H1 (cell line): Measurements from ENCODE around the gene IFT27. TPM values are rescaled to one million over a fixed set of nuclear protein-coding genes. Genes with fewer than 3 reads are reported as not detected.

Experiments used
- CTCF ChIA-PET: fragments of 300-600 bp; sonication (Branson Sonifier 250); formaldehyde crosslinking; loops from one replicate; lab custom pipeline; 2021; ENCODE audit not compliant: partially characterized antibody; lab: Charles Lee
- POLR2A ChIA-PET: fragments of 300-600 bp; sonication (Branson Sonifier 250); formaldehyde crosslinking; loops from one replicate; lab custom pipeline; 2021; ENCODE audit warnings: inconsistent platforms; ENCODE audit not compliant: partially characterized antibody; lab: Charles Lee
- DNase-seq, 2 experiments: peaks; one replicate each; pipeline versions ENCODE4 v3.0.0 to v3.0.0-alpha.2; 2010 to 2022; ENCODE audit warnings: low spot score in 2 of 2, low read depth in 1 of 2, mixed read lengths in 1 of 2
- FAIRE-seq: peaks from 2 replicates; lab custom pipeline; 2011; peaks lifted over from hg19 to GRCh38; lab: Jason Lieb, UNC
- H2AFZ ChIP-seq: 2 replicates; pipeline ENCODE4 v1.8.1; 2012; ENCODE audit warnings: low read length, inconsistent platforms
- H2AK5ac ChIP-seq: 2 replicates; pipeline ENCODE4 v1.6.1; 2013; ENCODE audit warnings: low read depth, low read length
- H2BK120ac ChIP-seq: replicated peaks from 2 replicates; pipeline ENCODE3; 2013; ENCODE audit warnings: low read depth, low read length, inconsistent platforms
- H2BK12ac ChIP-seq: 2 replicates; pipeline ENCODE4 v1.6.1; 2013; ENCODE audit warnings: low read depth, low read length
- H2BK15ac ChIP-seq: 2 replicates; pipeline ENCODE4 v1.6.1; 2013; ENCODE audit warnings: low read length
- H2BK20ac ChIP-seq: 2 replicates; pipeline ENCODE4 v1.6.1; 2013; ENCODE audit warnings: low read length
- H2BK5ac ChIP-seq: 2 replicates; pipeline ENCODE4 v1.6.1; 2013; ENCODE audit warnings: low read depth, low read length
- H3K14ac ChIP-seq: 2 replicates; pipeline ENCODE4 v1.6.1; 2013; ENCODE audit warnings: inconsistent platforms; ENCODE audit not compliant: insufficient read length
- H3K18ac ChIP-seq: 2 replicates; pipeline ENCODE4 v1.6.1; 2013; ENCODE audit warnings: low read length; ENCODE audit errors: extremely low read depth
- H3K23ac ChIP-seq: 2 replicates; pipeline ENCODE4 v1.6.1; 2013; ENCODE audit warnings: inconsistent platforms; ENCODE audit not compliant: insufficient read length
- H3K23me2 ChIP-seq: 2 replicates; pipeline ENCODE4 v1.6.1; 2013; ENCODE audit warnings: low read depth, low read length
- H3K27ac ChIP-seq: 2 replicates; pipeline ENCODE4 v1.6.1; 2011; ENCODE audit warnings: low read depth, low read length, inconsistent platforms
- H3K27me3 ChIP-seq, 4 experiments: replicated peaks in 1 of 4; 1 replicate in 1 of 4; 2 replicates in 3 of 4; pipeline versions ENCODE4 v1.6.1 to v1.8.1; 2011 to 2013; ENCODE audit warnings: low read length in 3 of 4, mild to moderate bottlenecking in 3 of 4, inconsistent platforms in 2 of 4, mixed read lengths in 2 of 4, moderate library complexity in 1 of 4; ENCODE audit not compliant: control insufficient read depth in 3 of 4, insufficient read depth in 3 of 4; ENCODE audit errors: extremely low read depth in 1 of 4
- H3K36me3 ChIP-seq, 4 experiments: 2 replicates each; pipeline versions ENCODE4 v1.6.1 to v1.8.1; 2011 to 2013; ENCODE audit warnings: mild to moderate bottlenecking in 4 of 4, low read length in 3 of 4, moderate library complexity in 2 of 4, control low read depth in 1 of 4, inconsistent platforms in 1 of 4; ENCODE audit not compliant: insufficient read depth in 4 of 4, control insufficient read depth in 2 of 4
- H3K4ac ChIP-seq: replicated peaks from 2 replicates; pipeline ENCODE3; 2013; ENCODE audit warnings: low read length, low read depth, mixed read lengths, inconsistent platforms; ENCODE audit not compliant: insufficient read length
- H3K4me1 ChIP-seq, 4 experiments: replicated peaks in 1 of 4; 1 replicate in 1 of 4; 2 replicates in 3 of 4; pipeline versions ENCODE4 v1.6.1 to v1.8.1; 2011 to 2013; ENCODE audit warnings: low read length in 3 of 4, inconsistent platforms in 2 of 4, mixed read lengths in 1 of 4; ENCODE audit not compliant: insufficient read depth in 4 of 4, control insufficient read depth in 3 of 4
- H3K4me2 ChIP-seq, 2 experiments: 2 replicates each; pipeline versions ENCODE4 v1.6.1 to v1.8.1; 2011 to 2013; ENCODE audit warnings: low read depth in 2 of 2, low read length in 2 of 2, control low read depth in 1 of 2, inconsistent platforms in 1 of 2, mild to moderate bottlenecking in 1 of 2; ENCODE audit not compliant: insufficient read depth in 1 of 2
- H3K4me3 ChIP-seq, 4 experiments: fragments of 200-600, 300-600 bp in 1 of 4; sonication (generic), shearing (Covaris generic), sonication (Bioruptor Twin) in 1 of 4; 2 replicates each; pipeline versions ENCODE4 v1.5.1 to v1.8.1; 2011 to 2016; ENCODE audit warnings: low read length in 4 of 4, low read depth in 3 of 4, control low read depth in 2 of 4, inconsistent platforms in 2 of 4, mild to moderate bottlenecking in 2 of 4, mixed read lengths in 1 of 4, moderate library complexity in 1 of 4; ENCODE audit not compliant: insufficient read depth in 2 of 4; ENCODE audit errors: extremely low read depth in 1 of 4
- H3K56ac ChIP-seq: replicated peaks from 2 replicates; pipeline ENCODE3; 2013; ENCODE audit warnings: low read depth, mild to moderate bottlenecking, mixed read lengths, low read length, inconsistent platforms; ENCODE audit not compliant: insufficient read length
- H3K79me1 ChIP-seq: 2 replicates; pipeline ENCODE4 v1.6.1; 2013; ENCODE audit warnings: low read depth, low read length, control low read depth
- H3K79me2 ChIP-seq, 2 experiments: 2 replicates each; pipeline versions ENCODE4 v1.6.1 to v1.8.1; 2012 to 2013; ENCODE audit warnings: low read length in 2 of 2, mild to moderate bottlenecking in 2 of 2, inconsistent platforms in 1 of 2; ENCODE audit not compliant: insufficient read depth in 2 of 2, control insufficient read depth in 1 of 2
- H3K9ac ChIP-seq, 4 experiments: replicated peaks in 1 of 4; 1 replicate in 1 of 4; 2 replicates in 3 of 4; pipeline versions ENCODE4 v1.6.1 to v1.8.1; 2011 to 2013; ENCODE audit warnings: low read depth in 3 of 4, low read length in 3 of 4, control low read depth in 2 of 4, mild to moderate bottlenecking in 2 of 4, moderate library complexity in 2 of 4, inconsistent platforms in 1 of 4; ENCODE audit errors: extremely low read depth in 1 of 4
- H3K9me3 ChIP-seq, 2 experiments: 2 replicates each; pipeline versions ENCODE4 v1.6.1 to v1.8.1; 2012 to 2013; ENCODE audit warnings: mild to moderate bottlenecking in 2 of 2, moderate library complexity in 2 of 2, control low read depth in 1 of 2, inconsistent platforms in 1 of 2, low read depth in 1 of 2, low read length in 1 of 2, mixed read lengths in 1 of 2; ENCODE audit not compliant: insufficient read depth in 2 of 2
- H4K20me1 ChIP-seq, 2 experiments: replicated peaks in 1 of 2; 2 replicates each; pipeline versions ENCODE3 to v1.8.1; 2011 to 2013; ENCODE audit warnings: inconsistent platforms in 2 of 2, low read length in 2 of 2, mild to moderate bottlenecking in 1 of 2; ENCODE audit not compliant: insufficient read depth in 2 of 2, control insufficient read depth in 1 of 2
- H4K5ac ChIP-seq: 2 replicates; pipeline ENCODE4 v1.6.1; 2013; ENCODE audit warnings: low read length, low read depth, mixed read lengths, inconsistent platforms; ENCODE audit not compliant: insufficient read length
- H4K8ac ChIP-seq: 2 replicates; pipeline ENCODE4 v1.8.0; 2013; ENCODE audit warnings: mild to moderate bottlenecking, moderate library complexity, low read length, inconsistent platforms; ENCODE audit not compliant: insufficient read depth; ENCODE audit errors: extremely low read depth
- H4K91ac ChIP-seq: replicated peaks from 2 replicates; pipeline ENCODE3; 2013; ENCODE audit warnings: low read length, mixed read lengths, inconsistent platforms; ENCODE audit not compliant: insufficient read length
- BCL11A ChIP-seq, 2 experiments: IDR thresholded peaks; one replicate each; pipeline ENCODE4 v1.6.1; 2011; ENCODE audit warnings: low read depth in 2 of 2, low read length in 2 of 2, mild to moderate bottlenecking in 2 of 2
- CBX5 ChIP-seq: fragments of 300-800, 300-1000 bp; sonication (generic); IDR thresholded peaks from 2 replicates; pipeline ENCODE4 v1.7.1; 2016; ENCODE audit warnings: antibody characterized with exemption, low read length, low read depth
- CTBP2 ChIP-seq: IDR thresholded peaks from 2 replicates; pipeline ENCODE4 v1.7.0; 2011; ENCODE audit warnings: borderline replicate concordance, mild to moderate bottlenecking, moderate library complexity, mixed read lengths, low read length; ENCODE audit not compliant: insufficient read depth, insufficient read length
- EP300 ChIP-seq, 2 experiments: IDR thresholded peaks; 1 replicate in 1 of 2; 2 replicates in 1 of 2; pipeline ENCODE4 v1.6.1; 2011 to 2012; ENCODE audit warnings: low read depth in 2 of 2, low read length in 2 of 2, mild to moderate bottlenecking in 2 of 2, borderline replicate concordance in 1 of 2, inconsistent platforms in 1 of 2, moderate library complexity in 1 of 2
- HDAC2 ChIP-seq, 2 experiments: fragments of 300-600 bp in 1 of 2; sonication (generic) in 1 of 2; IDR thresholded peaks; 2 replicates each; pipeline ENCODE4 v1.6.1; 2011 to 2012; ENCODE audit warnings: low read depth in 2 of 2, low read length in 2 of 2, mild to moderate bottlenecking in 2 of 2, moderate library complexity in 2 of 2, borderline replicate concordance in 1 of 2, inconsistent platforms in 1 of 2
- NANOG ChIP-seq: IDR thresholded peaks from 2 replicates; pipeline ENCODE4 v1.6.1; 2011; ENCODE audit warnings: low read length, low read depth, mild to moderate bottlenecking, inconsistent platforms; ENCODE audit not compliant: insufficient read depth, poor library complexity, severe bottlenecking
- NRF1 ChIP-seq: IDR thresholded peaks from 2 replicates; pipeline ENCODE4 v1.6.1; 2011; ENCODE audit warnings: mild to moderate bottlenecking, low read depth, low read length, improper control_type of control experiment
- RXRA ChIP-seq: IDR thresholded peaks from 2 replicates; pipeline ENCODE4 v1.6.1; 2011; ENCODE audit warnings: low read depth, mild to moderate bottlenecking, low read length, moderate library complexity; ENCODE audit not compliant: insufficient read depth
- SP2 ChIP-seq: IDR thresholded peaks from 2 replicates; pipeline ENCODE4 v1.6.1; 2012; ENCODE audit warnings: mild to moderate bottlenecking, low read length, inconsistent platforms
- SUZ12 ChIP-seq: fragments of 200-600 bp; sonication (generic); IDR thresholded peaks from 2 replicates; pipeline ENCODE4 v1.6.1; 2012; ENCODE audit warnings: mild to moderate bottlenecking, inconsistent platforms, low read length, moderate library complexity, mixed read lengths
- YY1 ChIP-seq: IDR thresholded peaks from 2 replicates; pipeline ENCODE4 v1.6.1; 2011; ENCODE audit warnings: low read depth, mild to moderate bottlenecking, low read length
- WGBS, 2 experiments: shearing (Covaris generic) in 1 of 2; methylation state at CpG; one replicate each; pipeline versions ENCODE4 v1.1.6 to v1.1.7; 2013 to 2015; ENCODE audit warnings: low lambda C conversion rate in 2 of 2, mixed read lengths in 2 of 2, inconsistent platforms in 1 of 2, low coverage in 1 of 2, missing lambda C conversion rate in 1 of 2; ENCODE audit not compliant: insufficient replicate concordance in 2 of 2, insufficient coverage in 1 of 2, insufficient read length in 1 of 2; ENCODE audit errors: extremely low coverage in 1 of 2, missing lambda C conversion rate in 1 of 2; 5-methylcytosine and 5-hydroxymethylcytosine counted together
- polyA plus RNA-seq, 7 experiments: library from polyadenylated mRNA; depleted of rRNA in 3 of 7; stranded (reverse) in 5 of 7; unstranded in 2 of 7; fragments of >200 nt in 5 of 7; fragments of 200-250 nt in 2 of 7; gene quantifications; 1 replicate in 5 of 7; 2 replicates in 1 of 7; 4 replicates in 1 of 7; pipeline versions ENCODE4 v1.2.1 to v1.2.3, GENCODE V29; 2011 to 2013; ENCODE audit warnings: missing spikeins in 2 of 7, mixed read lengths in 2 of 7
- total RNA-seq: library from RNA; stranded (reverse); fragmentation: NEBNext Ultra II Directional; extraction: Animal tissue kit (Norgen Biotek cat#: 25700); gene quantifications from 2 replicates; pipeline ENCODE4 v1.2.1, GENCODE V29; 2021

IFT27 gene
- total and polyA plus RNA-seq, 2 of the 8 experiments (the other 6 are each of a cell fraction or from before 2014, with no cell fraction given): 36.4 to 46.2 TPM

GRCh38 chr22:36767035-36767775 is 8.7 kb downstream of the IFT27 start:
- H2BK12ac ChIP-seq: no peak overlapping the region
- no peak overlapping the region for H3K9ac ChIP-seq
- no peak overlapping the region for H4K8ac ChIP-seq
- no peak for FAIRE-seq
- H4K5ac ChIP-seq: no peak overlapping the region
- no peak overlapping the region for H2BK15ac ChIP-seq
- H3K9me3 ChIP-seq: no peaks in the 10 kb centered on the region
- H3K27ac ChIP-seq: no peak overlapping the region
- no peak overlapping the region for H3K18ac ChIP-seq
- no peak overlapping the region for H2AFZ ChIP-seq
- POLR2A ChIA-PET: interaction anchor here (1.0 kb wide), 1 partner anchor 39 kb away, joined by 3 read pairs; no protein-coding TSS in a partner anchor
- no peak overlapping the region for H3K4me2 ChIP-seq
- no peak overlapping the region for H3K23ac ChIP-seq
- no peaks in the 10 kb centered on the region for H3K79me1 ChIP-seq
- no peak overlapping the region for H2AK5ac ChIP-seq
- WGBS, 2 experiments: 84% methylated on average over 8 of the region's 10 CpGs; no CpG with 5 or more reads in 1 of the 2 experiments
- TF ChIP-seq NRF1: no peak
- TF ChIP-seq BCL11A (IDR thresholded peaks at IDR 0.05; ENCODE audit: low read depth in 2 of 2, low read length in 2 of 2): no peak
- TF ChIP-seq NANOG: no peak
- TF ChIP-seq YY1: no peak
- TF ChIP-seq SP2: no peak
- TF ChIP-seq CBX5: no peak
- no peak for TF ChIP-seq RXRA
- TF ChIP-seq HDAC2 (IDR thresholded peaks at IDR 0.05; ENCODE audit: borderline replicate concordance in 1 of 2, low read depth in 2 of 2, low read length in 2 of 2): no peak
- TF ChIP-seq EP300 (IDR thresholded peaks at IDR 0.05; ENCODE audit: borderline replicate concordance in 1 of 2, low read depth in 2 of 2, low read length in 2 of 2): no peak
- no peak for TF ChIP-seq SUZ12
- no peak for TF ChIP-seq CTBP2
- TF ChIP-seq, all 59 proteins: peak for 0
- Histone ChIP-seq H4K20me1 (peaks cover 3 to 4% of the 10 kb centered on the region in 2 experiments), H3K4me3 (no peak overlapping the region), H3K4me1 (no peaks in the 10 kb centered on the region), H3K23me2 (no peaks in the 10 kb centered on the region), H2BK120ac (no peak overlapping the region), H3K4ac (no peak overlapping the region), H4K91ac (no peak overlapping the region), H3K79me2 (no peaks in the 10 kb centered on the region), H3K27me3 (no peaks in the 10 kb centered on the region), H3K14ac (no peak overlapping the region), H3K56ac (no peak overlapping the region), H2BK5ac (no peak overlapping the region; the same call in 1 of the 2 replicates), H3K36me3 (peaks cover 3 to 20% (median 10%) of the 10 kb centered on the region in 4 experiments; a peak in 5 of 8 replicates), H2BK20ac (no peak overlapping the region)
- DNase-seq: no peak
- CTCF ChIA-PET: interaction anchor here (0.9 to 4.6 kb wide), 4 partner anchors 9 to 89 kb away, joined by 3 to 39 read pairs (median 4); partner anchors contain the start of gene IFT27
